Occipital lobe (tissue), 2 donors: ENCODE measurements around the gene PUDP. TPM values are rescaled to one million over a fixed set of nuclear protein-coding genes. Genes with fewer than 3 reads are reported as not detected.
"Not testable (repeated sequence)": the region's sequence is repeated elsewhere in the genome, so short reads cannot be mapped to it uniquely, and the experiment has no call there.

ENCODE experiments used
- DNase-seq: peaks from one replicate; lab custom pipeline; 2025; lab: John Stamatoyannopoulos, UW
- total RNA-seq: library from RNA; depleted of rRNA; stranded (reverse); fragments of >200 nt; gene quantifications from one replicate; pipeline ENCODE4 v1.2.3, GENCODE V29; 2014

The PUDP gene
- total RNA-seq, 1 donor from 2014 or later: 5.8 TPM

GRCh38 chrX:7109838-7110793 is 37.8 kb downstream of the PUDP start:
- no peak for DNase-seq

GRCh38 chrX:7109049-7109531 is 38.9 kb downstream of the PUDP start:
- DNase-seq: no peak

GRCh38 chrX:7108030-7108429 is 39.9 kb downstream of the PUDP start:
- no peak for DNase-seq

GRCh38 chrX:7106649-7107048 is 41.3 kb downstream of the PUDP start:
- DNase-seq: no peak

GRCh38 chrX:7102119-7102518 is 45.8 kb downstream of the PUDP start:
- DNase-seq: no peak

GRCh38 chrX:7100022-7100421 is 47.9 kb downstream of the PUDP start:
- no peak for DNase-seq

- DNase-seq: not testable (repeated sequence)
Observed at GRCh38 chrX:7095657-7096056, 52.3 kb downstream of the PUDP start.

GRCh38 chrX:7093305-7093704 is 54.6 kb downstream of the PUDP start:
- no peak for DNase-seq

GRCh38 chrX:7092543-7092942 is 55.4 kb downstream of the PUDP start:
- no peak for DNase-seq

- no peak for DNase-seq
Observed at GRCh38 chrX:7091923-7092322, 56.0 kb downstream of the PUDP start.

- no peak for DNase-seq
Observed at GRCh38 chrX:7090641-7091040, 57.3 kb downstream of the PUDP start.

- no peak for DNase-seq
Observed at GRCh38 chrX:7088968-7089615, 58.9 kb downstream of the PUDP start.

GRCh38 chrX:7086384-7086783 is 61.6 kb downstream of the PUDP start:
- DNase-seq: no peak

- no peak for DNase-seq
Observed at GRCh38 chrX:7085879-7086278, 62.1 kb downstream of the PUDP start.

GRCh38 chrX:7084841-7085240 is 63.1 kb downstream of the PUDP start:
- DNase-seq: no peak

- no peak for DNase-seq
Observed at GRCh38 chrX:7083468-7084396, 64.2 kb downstream of the PUDP start.

GRCh38 chrX:7083021-7083420 is 64.9 kb downstream of the PUDP start:
- DNase-seq: no peak

- DNase-seq: no peak
Observed at GRCh38 chrX:7082556-7082955, 65.4 kb downstream of the PUDP start.

GRCh38 chrX:7077241-7078230 is 70.4 kb downstream of the PUDP start:
- DNase-seq: no peak

GRCh38 chrX:7076245-7076661 is 71.7 kb downstream of the PUDP start:
- DNase-seq: no peak
